NB4 (cell line): Measurements from ENCODE around the gene ENPP3.

Experiments used
- CTCF ChIP-seq: IDR thresholded peaks from one replicate; pipeline ENCODE4 v1.5.1; 2012; ENCODE audit warnings: low read depth, low read length
- MAX ChIP-seq: IDR thresholded peaks from 2 replicates; pipeline ENCODE4 v1.6.1; 2011; ENCODE audit warnings: low read depth, low read length
- MYC ChIP-seq: IDR thresholded peaks from 2 replicates; pipeline ENCODE4 v1.6.1; 2011; ENCODE audit warnings: low read depth, low read length

- TF ChIP-seq CTCF (no peak), MAX (no peak), MYC (no peak)
Observed at GRCh38 chr6:131770776-131771175, 133.7 kb downstream of the ENPP3 start.
